ENCODE measurements around the gene TPR.

The TPR gene

DNA sequence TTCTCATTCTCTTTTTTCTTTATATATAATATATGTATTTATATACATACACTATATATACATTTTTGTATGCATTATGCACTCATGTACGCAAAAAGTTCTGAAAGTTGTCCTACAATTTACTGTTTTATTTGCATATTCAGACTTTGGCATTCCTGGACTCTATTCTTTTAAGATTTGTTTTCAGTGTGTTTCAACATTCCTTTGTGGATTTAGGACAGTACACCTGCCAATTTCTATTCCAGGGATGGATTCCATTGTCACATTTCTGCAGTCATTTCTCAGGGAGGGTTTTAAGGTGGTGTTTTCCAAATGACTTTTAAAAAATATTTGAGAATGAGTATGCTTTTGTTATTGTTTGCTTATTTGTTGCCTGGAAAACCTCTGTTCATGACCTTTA is 76.2 kb downstream of the TPR start:
- H3K4me2 ChIP-seq (ENCODE audit: low read length), result no peak overlapping the region

DNA sequence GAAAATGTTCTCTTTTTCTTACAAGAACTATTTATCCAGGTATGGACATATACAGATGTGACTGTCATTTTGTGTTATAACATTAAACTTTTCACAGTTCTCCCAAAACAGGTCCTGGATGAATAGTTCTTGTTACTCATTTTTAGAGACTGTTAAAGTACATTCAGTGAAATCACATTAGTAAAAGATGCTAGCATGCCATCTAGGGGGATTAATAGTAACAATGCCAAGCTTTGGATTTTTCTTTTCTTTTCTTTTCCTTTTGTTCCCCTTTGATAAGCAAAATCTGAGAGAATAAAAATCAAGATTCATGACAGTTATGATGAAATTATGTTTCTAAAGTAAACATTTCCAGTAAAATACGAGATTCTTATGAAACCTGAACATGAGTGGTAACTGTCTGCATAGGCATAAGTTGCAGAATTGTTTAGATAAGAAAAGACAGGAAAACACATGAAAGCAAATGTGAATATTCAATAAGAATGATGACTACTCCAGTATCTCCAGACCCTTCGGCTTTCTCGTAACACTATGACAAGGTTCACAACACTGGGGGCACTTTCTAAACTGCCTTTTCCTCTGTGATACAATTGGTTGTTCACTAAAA is 77.5 kb downstream of the TPR start:
- no peak overlapping the region for H3K4me3 ChIP-seq (ENCODE audit: low read length)
- no peaks in the 10 kb centered on the region for H3K9me3 ChIP-seq (ENCODE audit: control insufficient read depth, insufficient read depth, low read length)
- no peaks in the 10 kb centered on the region for H3K4me1 ChIP-seq (ENCODE audit: control insufficient read depth, low read length)
- no peaks in the 10 kb centered on the region for H3K9me2 ChIP-seq (replicated peaks; ENCODE audit: control insufficient read depth, low read length)
- no peak overlapping the region for H3K27ac ChIP-seq (ENCODE audit: low read depth, low read length)
- H4K20me1 ChIP-seq (ENCODE audit: control insufficient read depth, insufficient read depth, low read depth, low read length), result no peaks in the 10 kb centered on the region
- no peaks in the 10 kb centered on the region for H3K79me2 ChIP-seq (ENCODE audit: control insufficient read depth, low read length)
- TF ChIP-seq, protein P1, sequence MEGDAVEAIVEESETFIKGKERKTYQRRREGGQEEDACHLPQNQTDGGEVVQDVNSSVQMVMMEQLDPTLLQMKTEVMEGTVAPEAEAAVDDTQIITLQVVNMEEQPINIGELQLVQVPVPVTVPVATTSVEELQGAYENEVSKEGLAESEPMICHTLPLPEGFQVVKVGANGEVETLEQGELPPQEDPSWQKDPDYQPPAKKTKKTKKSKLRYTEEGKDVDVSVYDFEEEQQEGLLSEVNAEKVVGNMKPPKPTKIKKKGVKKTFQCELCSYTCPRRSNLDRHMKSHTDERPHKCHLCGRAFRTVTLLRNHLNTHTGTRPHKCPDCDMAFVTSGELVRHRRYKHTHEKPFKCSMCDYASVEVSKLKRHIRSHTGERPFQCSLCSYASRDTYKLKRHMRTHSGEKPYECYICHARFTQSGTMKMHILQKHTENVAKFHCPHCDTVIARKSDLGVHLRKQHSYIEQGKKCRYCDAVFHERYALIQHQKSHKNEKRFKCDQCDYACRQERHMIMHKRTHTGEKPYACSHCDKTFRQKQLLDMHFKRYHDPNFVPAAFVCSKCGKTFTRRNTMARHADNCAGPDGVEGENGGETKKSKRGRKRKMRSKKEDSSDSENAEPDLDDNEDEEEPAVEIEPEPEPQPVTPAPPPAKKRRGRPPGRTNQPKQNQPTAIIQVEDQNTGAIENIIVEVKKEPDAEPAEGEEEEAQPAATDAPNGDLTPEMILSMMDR (IDR thresholded peaks at IDR 0.05; ENCODE audit: low read depth, low read length, poor library complexity, severe bottlenecking), result no peak
- TF ChIP-seq EZH2phosphoT487 (IDR thresholded peaks at IDR 0.05; ENCODE audit: borderline replicate concordance, low read length), result no peak
- peaks cover 15% of the 10 kb centered on the region for H3K27me3 ChIP-seq (ENCODE audit: control insufficient read depth, low read length)
- no peaks in the 10 kb centered on the region for H3K36me3 ChIP-seq (ENCODE audit: control insufficient read depth, low read length)
- no peak overlapping the region for H3K4me2 ChIP-seq (ENCODE audit: low read length)
- no peaks in the 10 kb centered on the region for H3F3A ChIP-seq (ENCODE audit: control insufficient read depth, insufficient read depth)

More for the DNA sequence above, 76.2 kb downstream of the TPR start:
- Histone ChIP-seq H3K4me3 (ENCODE audit: low read length) (no peak overlapping the region), H3K27ac (ENCODE audit: low read depth, low read length) (no peak overlapping the region), H3K79me2 (ENCODE audit: control insufficient read depth, low read length) (no peaks in the 10 kb centered on the region), H3F3A (ENCODE audit: control insufficient read depth, insufficient read depth) (no peaks in the 10 kb centered on the region), H4K20me1 (ENCODE audit: control insufficient read depth, insufficient read depth, low read depth, low read length) (no peaks in the 10 kb centered on the region), H3K36me3 (ENCODE audit: control insufficient read depth, low read length) (no peaks in the 10 kb centered on the region), H3K9me2 (replicated peaks; ENCODE audit: control insufficient read depth, low read length) (no peaks in the 10 kb centered on the region), H3K9me3 (ENCODE audit: control insufficient read depth, insufficient read depth, low read length) (no peaks in the 10 kb centered on the region), H3K4me1 (ENCODE audit: control insufficient read depth, low read length) (no peaks in the 10 kb centered on the region), H3K27me3 (ENCODE audit: control insufficient read depth, low read length) (peaks cover 17% of the 10 kb centered on the region)
- TF ChIP-seq EZH2phosphoT487 (IDR thresholded peaks at IDR 0.05; ENCODE audit: borderline replicate concordance, low read length), result no peak
- TF ChIP-seq, protein P1 (IDR thresholded peaks at IDR 0.05; ENCODE audit: low read depth, low read length, poor library complexity, severe bottlenecking), result no peak

DNA sequence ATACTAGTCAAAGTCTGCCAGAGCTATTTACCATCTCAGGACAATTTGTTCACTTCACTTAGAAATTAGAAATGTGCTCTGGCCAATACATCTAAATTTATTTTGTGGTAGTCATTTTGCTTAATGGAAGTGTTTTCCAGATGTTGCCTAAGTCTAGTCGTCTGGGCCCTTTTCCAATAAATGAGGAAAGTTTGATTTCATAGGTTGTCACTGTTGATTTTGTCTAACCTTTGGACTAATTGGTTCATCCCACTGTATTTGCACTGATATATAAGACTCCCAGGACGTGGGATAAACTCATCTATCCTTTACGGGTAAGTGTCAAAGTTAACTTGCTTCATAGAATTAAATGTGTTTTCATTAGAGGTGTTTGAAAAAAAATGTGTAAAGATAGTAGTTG is 79.1 kb downstream of the TPR start, which contains the start of gene PRG4:
Gene PRG4, plus strand, starts transcription at position 300 of the 400 bp plus-strand sequence.
- H3K4me1 ChIP-seq (ENCODE audit: control insufficient read depth, low read length), result no peaks in the 10 kb centered on the region
- H3K27ac ChIP-seq (ENCODE audit: low read depth, low read length), result no peak within 1 kb of the TSS
- H3K9me2 ChIP-seq (replicated peaks; ENCODE audit: control insufficient read depth, low read length), result no peaks in the 10 kb centered on the region
- no peak within 1 kb of the TSS for H3K4me3 ChIP-seq (ENCODE audit: low read length)
- H3K79me2 ChIP-seq (ENCODE audit: control insufficient read depth, low read length), result no peaks in the 10 kb centered on the region
- no peaks in the 10 kb centered on the region for H4K20me1 ChIP-seq (ENCODE audit: control insufficient read depth, insufficient read depth, low read depth, low read length)
- TF ChIP-seq EZH2phosphoT487 (IDR thresholded peaks at IDR 0.05; ENCODE audit: borderline replicate concordance, low read length), result no peak
- TF ChIP-seq, protein P1 (IDR thresholded peaks at IDR 0.05; ENCODE audit: low read depth, low read length, poor library complexity, severe bottlenecking), result no peak
- H3K9me3 ChIP-seq (ENCODE audit: control insufficient read depth, insufficient read depth, low read length), result no peaks in the 10 kb centered on the region
- H3K27me3 ChIP-seq (ENCODE audit: control insufficient read depth, low read length), result peaks cover 11% of the 10 kb centered on the region
- H3K36me3 ChIP-seq (ENCODE audit: control insufficient read depth, low read length), result no peaks in the 10 kb centered on the region
- H3F3A ChIP-seq (ENCODE audit: control insufficient read depth, insufficient read depth), result no peaks in the 10 kb centered on the region
- no peak within 1 kb of the TSS for H3K4me2 ChIP-seq (ENCODE audit: low read length)

Measured in DOHH2 (cell line).